Ammon's horn (tissue), 1 donor: Measurements from ENCODE around the gene FAIM.
"Not testable (repeated sequence)": the region's sequence is repeated elsewhere in the genome, so short reads cannot be mapped to it uniquely, and the experiment has no call there.

Experiments
- DNase-seq: peaks from one replicate; pipeline ENCODE4 v3.0.0-alpha.2; 2016; ENCODE audit warnings: low spot score

FAIM gene

GRCh38 chr3:138608322-138609135 is at the start of gene FAIM:
Gene FAIM, plus strand, starts transcription at chr3:138608771. Its CDS starts 10,956 bp downstream, at chr3:138619727.
- DNase-seq: peak; percentile 69

GRCh38 chr3:138559134-138559533 is 49.4 kb upstream of the FAIM start:
- no peak for DNase-seq

- DNase-seq: no peak
Observed at GRCh38 chr3:138560501-138560900, 48.1 kb upstream of the FAIM start.

- DNase-seq: not testable (repeated sequence)
Observed at GRCh38 chr3:138562902-138563301, 45.7 kb upstream of the FAIM start.

GRCh38 chr3:138566293-138566692 is 42.3 kb upstream of the FAIM start:
- DNase-seq: not testable (repeated sequence)

- DNase-seq: no peak
Observed at GRCh38 chr3:138567403-138567802, 41.2 kb upstream of the FAIM start.

GRCh38 chr3:138569090-138569489 is 39.5 kb upstream of the FAIM start:
- no peak for DNase-seq

GRCh38 chr3:138569624-138570023 is 38.9 kb upstream of the FAIM start:
- DNase-seq: not testable (repeated sequence)

GRCh38 chr3:138573138-138573537 is 35.4 kb upstream of the FAIM start:
- no peak for DNase-seq

GRCh38 chr3:138578141-138578540 is 30.4 kb upstream of the FAIM start:
- no peak for DNase-seq

- DNase-seq: no peak
Observed at GRCh38 chr3:138578961-138579574, 29.5 kb upstream of the FAIM start.

- DNase-seq: no peak
Observed at GRCh38 chr3:138587374-138587773, 21.2 kb upstream of the FAIM start.

- DNase-seq: no peak
Observed at GRCh38 chr3:138588445-138588844, 20.1 kb upstream of the FAIM start.

GRCh38 chr3:138591392-138591791 is 17.2 kb upstream of the FAIM start:
- DNase-seq: no peak

GRCh38 chr3:138593488-138594149 is 15.0 kb upstream of the FAIM start:
- peak; percentile 14 for DNase-seq

- DNase-seq: peak; percentile 97
Observed at GRCh38 chr3:138594150-138594934, 14.2 kb upstream of the FAIM start, which contains the start of gene CEP70. Gene CEP70, minus strand, starts transcription at chr3:138594260. Its CDS starts 21,333 bp downstream, at chr3:138572927.

GRCh38 chr3:138594935-138595610 is 13.5 kb upstream of the FAIM start:
- DNase-seq: no peak

- not testable (repeated sequence) for DNase-seq
Observed at GRCh38 chr3:138597186-138597976, 11.2 kb upstream of the FAIM start.

GRCh38 chr3:138598534-138598933 is 10.0 kb upstream of the FAIM start:
- no peak for DNase-seq

- peak; percentile 22 for DNase-seq
Observed at GRCh38 chr3:138600100-138600745, 8.3 kb upstream of the FAIM start.
